Activated B cell treated with CpG ODN at 0.5 μM for 24 hours (primary cell): ENCODE data around the gene NCR1. TPM values are rescaled to one million over a fixed set of nuclear protein-coding genes. Genes with fewer than 3 reads are reported as not detected.
"Not testable (repeated sequence)": the region's sequence is repeated elsewhere in the genome, so short reads cannot be mapped to it uniquely, and the experiment has no call there.

Experiments
- ATAC-seq: fragments of 200-7000 bp; cut with Tn5 transposase; one replicate; pipeline ENCODE4 v1.10.0; 2021; ENCODE audit warnings: low read depth, mild to moderate bottlenecking, moderate library complexity
- CTCF ChIA-PET: fragments of 350-600 bp; sonication (Branson Sonifier 250); formaldehyde crosslinking; loops from one replicate; lab custom pipeline; 2021; ENCODE audit warnings: antibody characterized with exemption; lab: Charles Lee
- POLR2A ChIA-PET: fragments of 350-600 bp; sonication (Branson Sonifier 250); formaldehyde crosslinking; loops from one replicate; lab custom pipeline; 2021; ENCODE audit warnings: antibody characterized with exemption; lab: Charles Lee
- DNase-seq: peaks from one replicate; pipeline ENCODE4 v3.0.0; 2022
- H3K27ac Mint-ChIP-seq: one replicate; pipeline ENCODE4 v1.8.0; 2020; ENCODE audit warnings: mixed read lengths
- H3K27me3 Mint-ChIP-seq: one replicate; pipeline ENCODE4 v1.8.0; 2021; ENCODE audit warnings: mixed read lengths
- H3K36me3 Mint-ChIP-seq: one replicate; pipeline ENCODE4 v1.8.0; 2021; ENCODE audit warnings: low read depth, mixed read lengths
- H3K4me1 Mint-ChIP-seq: one replicate; pipeline ENCODE4 v1.8.0; 2021; ENCODE audit warnings: mixed read lengths
- H3K4me3 Mint-ChIP-seq: one replicate; pipeline ENCODE4 v1.8.0; 2020; ENCODE audit warnings: mild to moderate bottlenecking, mixed read lengths
- H3K9me3 Mint-ChIP-seq: one replicate; pipeline ENCODE4 v1.8.0; 2020; ENCODE audit warnings: mixed read lengths
- CTCF ChIP-seq: fragments of 200-600 bp; IDR thresholded peaks from one replicate; pipeline ENCODE4 v1.8.0; 2022; ENCODE audit warnings: antibody characterized with exemption, mild to moderate bottlenecking
- intact Hi-C: fragments of 100-400 bp; cut with micrococcal nuclease; formaldehyde crosslinking; loops from one replicate; pipeline ENCODE4 v1.15.1; 2024
- total RNA-seq: library from RNA; stranded (reverse); gene quantifications from 2 replicates; pipeline ENCODE4 v1.2.3, GENCODE V29; 2022

Gene NCR1, protein sequence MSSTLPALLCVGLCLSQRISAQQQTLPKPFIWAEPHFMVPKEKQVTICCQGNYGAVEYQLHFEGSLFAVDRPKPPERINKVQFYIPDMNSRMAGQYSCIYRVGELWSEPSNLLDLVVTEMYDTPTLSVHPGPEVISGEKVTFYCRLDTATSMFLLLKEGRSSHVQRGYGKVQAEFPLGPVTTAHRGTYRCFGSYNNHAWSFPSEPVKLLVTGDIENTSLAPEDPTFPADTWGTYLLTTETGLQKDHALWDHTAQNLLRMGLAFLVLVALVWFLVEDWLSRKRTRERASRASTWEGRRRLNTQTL
- not detected in 2 replicates for total RNA-seq

DNA sequence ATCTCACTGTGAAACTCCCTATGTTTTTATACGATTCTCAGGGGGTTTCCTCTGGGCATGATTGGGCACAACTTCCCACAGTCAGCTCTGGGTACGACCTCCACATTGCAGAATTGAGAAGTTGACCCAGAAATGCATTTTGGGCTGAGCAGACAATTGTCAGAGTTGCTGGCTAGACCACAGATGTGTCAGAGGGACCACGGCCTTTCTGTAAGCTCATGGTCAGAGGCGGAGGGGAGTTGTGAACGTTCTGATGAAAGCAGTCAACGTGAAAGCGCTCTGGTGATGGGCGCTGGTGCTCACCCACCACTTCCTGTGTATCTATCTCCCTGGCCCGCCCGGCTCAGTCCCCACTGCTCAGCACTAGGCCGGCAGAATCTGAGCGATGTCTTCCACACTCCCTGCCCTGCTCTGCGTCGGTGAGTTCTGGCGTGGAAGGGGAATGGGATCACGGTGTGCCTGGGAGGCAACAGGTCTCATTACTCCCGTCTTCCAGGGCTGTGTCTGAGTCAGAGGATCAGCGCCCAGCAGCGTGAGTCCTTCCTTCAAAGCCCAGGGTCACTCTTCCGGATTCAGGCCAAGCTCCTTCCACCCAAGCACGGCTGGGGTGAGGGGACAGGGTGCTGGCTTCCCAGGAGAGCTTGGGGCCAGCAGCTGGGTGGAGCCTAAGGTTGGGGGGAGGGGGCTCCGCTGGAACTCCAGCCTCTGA, at the start of gene NCR1:
Gene NCR1, plus strand, starts transcription at position 346 of the 709 bp plus-strand sequence. Its CDS starts 40 bp downstream, at position 386.
- Mint-ChIP-seq H3K4me1 (no peaks in the 10 kb centered on the region), H3K27me3 (peaks cover 13% of the 10 kb centered on the region), H3K4me3 (no peak within 1 kb of the TSS), H3K9me3 (no peaks in the 10 kb centered on the region), H3K36me3 (no peaks in the 10 kb centered on the region), H3K27ac (no peak within 1 kb of the TSS)
- intact Hi-C loops: no loop called here
- ATAC-seq: no peak
- no peak for DNase-seq
- ChIA-PET CTCF (no interaction called here), POLR2A (no interaction called here)
- no peak for TF ChIP-seq CTCF

DNA sequence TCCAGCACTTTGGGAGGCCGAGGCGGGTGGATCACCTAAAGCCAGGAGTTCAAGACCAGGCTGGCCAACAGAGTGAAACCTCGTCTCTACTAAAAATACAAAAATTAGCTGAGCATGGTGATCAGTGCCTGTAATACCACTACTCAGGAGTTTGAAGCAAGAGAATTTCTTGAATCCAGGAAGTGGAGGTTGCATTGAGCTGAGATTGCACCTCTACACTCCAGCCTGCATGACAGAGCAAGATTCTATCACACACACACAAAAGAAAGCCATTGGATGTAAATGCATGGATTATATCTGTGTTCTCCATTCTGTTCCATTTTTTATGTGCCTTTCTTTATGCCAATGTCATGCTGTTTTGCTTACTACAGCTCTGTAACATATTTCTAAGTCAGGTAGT, 47.5 kb upstream of the NCR1 start:
- H3K27ac Mint-ChIP-seq, CTCF ChIA-PET, H3K4me1 Mint-ChIP-seq, DNase-seq, POLR2A ChIA-PET, H3K27me3 Mint-ChIP-seq, H3K4me3 Mint-ChIP-seq, intact Hi-C loops, ATAC-seq, H3K36me3 Mint-ChIP-seq, H3K9me3 Mint-ChIP-seq: not testable (repeated sequence)

- H3K4me1 Mint-ChIP-seq, H3K4me3 Mint-ChIP-seq, ATAC-seq, DNase-seq, H3K36me3 Mint-ChIP-seq, H3K9me3 Mint-ChIP-seq, CTCF ChIA-PET, H3K27me3 Mint-ChIP-seq, POLR2A ChIA-PET, intact Hi-C loops, H3K27ac Mint-ChIP-seq: not testable (repeated sequence)
Measured at GRCh38 chr19:54859421-54859820, 46.5 kb upstream of the NCR1 start.

- intact Hi-C loops, CTCF ChIA-PET, H3K36me3 Mint-ChIP-seq, H3K9me3 Mint-ChIP-seq, H3K4me1 Mint-ChIP-seq, H3K4me3 Mint-ChIP-seq, POLR2A ChIA-PET, DNase-seq, ATAC-seq, H3K27ac Mint-ChIP-seq: not testable (repeated sequence)
- H3K27me3 Mint-ChIP-seq: peaks cover 15% of the 10 kb centered on the region
Measured at GRCh38 chr19:54863459-54863858, 42.5 kb upstream of the NCR1 start.

GRCh38 chr19:54871696-54872095, 34.3 kb upstream of the NCR1 start:
- peaks cover 15% of the 10 kb centered on the region for H3K27me3 Mint-ChIP-seq

GRCh38 chr19:54873990-54874389, 32.0 kb upstream of the NCR1 start, which contains the start of gene FCAR:
Gene FCAR (plus strand): TSS chr19:54874235. CDS start chr19:54874290, 55 bp downstream.
- Mint-ChIP-seq H3K4me3 (no peak within 1 kb of the TSS), H3K9me3 (no peaks in the 10 kb centered on the region), H3K4me1 (peaks cover 3% of the 10 kb centered on the region), H3K27ac (no peak within 1 kb of the TSS), H3K27me3 (peaks cover 11% of the 10 kb centered on the region), H3K36me3 (no peaks in the 10 kb centered on the region)
- ChIA-PET POLR2A (no interaction called here), CTCF (no interaction called here)
- no peak for DNase-seq
- ATAC-seq: no peak
- intact Hi-C loops: no loop called here
- no peak for TF ChIP-seq CTCF

More at GRCh38 chr19:54871696-54872095, 34.3 kb upstream of the NCR1 start:
- ChIA-PET CTCF (no interaction called here), POLR2A (no interaction called here)
- DNase-seq (no peak), ATAC-seq (no peak)
- Mint-ChIP-seq H3K4me3 (no peak overlapping the region), H3K36me3 (no peaks in the 10 kb centered on the region), H3K9me3 (no peaks in the 10 kb centered on the region), H3K27ac (no peak overlapping the region), H3K4me1 (peaks cover 7% of the 10 kb centered on the region)
- no peak for TF ChIP-seq CTCF
- intact Hi-C loops: no loop called here
